ENCODE results near the gene BRINP1.

BRINP1 gene

GRCh38 chr9:119368681-119369581 is at the start of gene BRINP1:
Gene BRINP1, minus strand, starts transcription at chr9:119369435. Its CDS starts 56,080 bp downstream, at chr9:119313355.
- no peak for DNase-seq

GRCh38 chr9:119418721-119419120 is 49.5 kb upstream of the BRINP1 start:
- DNase-seq, result no peak

- DNase-seq, result no peak
Observed at GRCh38 chr9:119416793-119417192, 47.6 kb upstream of the BRINP1 start.

GRCh38 chr9:119412399-119412798 is 43.2 kb upstream of the BRINP1 start:
- no peak for DNase-seq

GRCh38 chr9:119409552-119409951 is 40.3 kb upstream of the BRINP1 start:
- no peak for DNase-seq

GRCh38 chr9:119400606-119401005 is 31.4 kb upstream of the BRINP1 start:
- no peak for DNase-seq

- DNase-seq, result no peak
Observed at GRCh38 chr9:119398350-119398749, 29.1 kb upstream of the BRINP1 start.

GRCh38 chr9:119391878-119392277 is 22.6 kb upstream of the BRINP1 start:
- DNase-seq, result no peak

- no peak for DNase-seq
Observed at GRCh38 chr9:119375892-119376291, 6.7 kb upstream of the BRINP1 start.

GRCh38 chr9:119372951-119373350 is 3.7 kb upstream of the BRINP1 start:
- DNase-seq, result no peak

GRCh38 chr9:119370816-119371215 is 1.6 kb upstream of the BRINP1 start:
- DNase-seq, result no peak

GRCh38 chr9:119369680-119370366 is 588 bp upstream of the BRINP1 start:
- DNase-seq, result no peak

- DNase-seq, result no peak
Observed at GRCh38 chr9:119368179-119368578, 1.1 kb downstream of the BRINP1 start.

- DNase-seq, result no peak
Observed at GRCh38 chr9:119367683-119368075, 1.6 kb downstream of the BRINP1 start.

GRCh38 chr9:119366909-119367682 is 2.1 kb downstream of the BRINP1 start:
- no peak for DNase-seq

GRCh38 chr9:119365291-119366027 is 3.8 kb downstream of the BRINP1 start:
- no peak for DNase-seq

- DNase-seq, result no peak
Observed at GRCh38 chr9:119360237-119360636, 9.0 kb downstream of the BRINP1 start.

GRCh38 chr9:119357336-119358096 is 11.7 kb downstream of the BRINP1 start:
- no peak for DNase-seq

- DNase-seq, result no peak
Observed at GRCh38 chr9:119349351-119349825, 19.8 kb downstream of the BRINP1 start.

GRCh38 chr9:119343059-119343990 is 25.9 kb downstream of the BRINP1 start:
- DNase-seq, result no peak

- DNase-seq, result no peak
Observed at GRCh38 chr9:119339056-119339455, 30.2 kb downstream of the BRINP1 start.

Measured in activated CD8-positive, alpha-beta memory T cell treated with anti-CD3 and anti-CD28 coated beads for 24 hours (primary cell).